ENCODE results near the gene LASP1.

LASP1 gene

GRCh38 chr17:38868817-38869525, 887 bp upstream of the LASP1 start:
- peak; percentile 80 for DNase-seq (ENCODE audit: low spot score)

GRCh38 chr17:38870259-38871165, 654 bp downstream of the LASP1 start:
- DNase-seq (ENCODE audit: low spot score) = peak; percentile 69

DNA sequence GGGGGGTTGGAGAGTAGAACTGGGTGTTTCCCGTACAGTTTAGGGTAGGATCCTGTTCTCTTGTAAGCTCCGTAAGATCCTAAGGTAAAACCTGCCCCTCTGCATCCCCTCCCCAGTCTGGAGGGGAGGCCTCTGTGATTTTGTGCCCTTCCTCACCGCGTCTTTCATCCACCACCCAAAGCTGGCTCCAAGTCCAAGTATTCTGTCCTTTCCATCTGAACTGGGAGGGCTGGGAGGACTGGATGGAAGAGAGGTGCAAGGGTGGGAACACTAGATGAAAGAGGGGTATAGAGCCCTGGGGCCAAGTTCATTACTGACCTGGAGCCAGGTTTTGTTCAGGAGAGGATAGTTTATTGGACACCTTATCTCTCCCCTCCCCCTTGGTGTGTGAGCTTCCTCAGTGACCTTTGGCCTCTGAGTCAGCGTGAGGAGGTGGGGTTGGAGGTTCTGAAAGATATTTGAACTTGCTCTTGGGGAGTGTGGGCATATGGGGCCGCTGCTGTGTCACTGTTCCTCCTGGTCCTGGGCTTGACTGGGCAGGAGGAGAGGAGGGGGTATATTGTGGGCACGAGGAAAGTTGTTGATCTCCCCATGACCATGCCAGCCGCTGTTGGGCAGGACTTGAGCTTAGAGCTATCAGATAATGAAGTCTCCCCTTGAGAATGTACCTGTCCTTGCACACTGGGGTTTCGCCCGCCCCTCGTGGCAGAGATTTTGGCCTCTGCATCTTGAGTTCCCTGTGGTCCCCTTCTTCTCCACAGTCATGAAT, 1.6 kb downstream of the LASP1 start:
- DNase-seq (ENCODE audit: low spot score) = peak; percentile 77

DNA sequence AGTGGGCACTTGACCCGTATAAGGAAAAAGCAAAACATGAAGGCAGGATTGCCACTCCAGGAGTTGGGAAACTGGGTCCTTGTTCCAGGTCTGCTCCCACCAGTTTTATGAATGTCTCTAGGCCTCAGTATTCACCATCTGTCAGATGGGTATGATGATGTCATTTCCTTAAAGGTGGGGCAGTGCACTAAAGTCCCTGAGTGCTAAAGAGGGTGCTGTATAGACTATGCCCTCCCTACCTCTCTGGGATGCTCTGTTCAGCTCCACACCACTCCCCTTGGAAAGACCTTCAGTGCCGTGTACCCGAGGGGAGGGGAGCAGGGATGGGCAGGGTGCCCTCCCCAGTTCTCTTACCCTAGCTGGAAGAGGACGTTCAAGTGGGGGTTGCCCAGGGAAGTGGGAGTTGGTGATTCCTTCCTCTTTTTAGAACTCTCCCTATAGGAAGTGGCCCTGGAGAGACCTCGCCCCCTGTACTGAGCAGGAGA, 2.2 kb downstream of the LASP1 start:
- no peak for DNase-seq (ENCODE audit: low spot score)

DNA sequence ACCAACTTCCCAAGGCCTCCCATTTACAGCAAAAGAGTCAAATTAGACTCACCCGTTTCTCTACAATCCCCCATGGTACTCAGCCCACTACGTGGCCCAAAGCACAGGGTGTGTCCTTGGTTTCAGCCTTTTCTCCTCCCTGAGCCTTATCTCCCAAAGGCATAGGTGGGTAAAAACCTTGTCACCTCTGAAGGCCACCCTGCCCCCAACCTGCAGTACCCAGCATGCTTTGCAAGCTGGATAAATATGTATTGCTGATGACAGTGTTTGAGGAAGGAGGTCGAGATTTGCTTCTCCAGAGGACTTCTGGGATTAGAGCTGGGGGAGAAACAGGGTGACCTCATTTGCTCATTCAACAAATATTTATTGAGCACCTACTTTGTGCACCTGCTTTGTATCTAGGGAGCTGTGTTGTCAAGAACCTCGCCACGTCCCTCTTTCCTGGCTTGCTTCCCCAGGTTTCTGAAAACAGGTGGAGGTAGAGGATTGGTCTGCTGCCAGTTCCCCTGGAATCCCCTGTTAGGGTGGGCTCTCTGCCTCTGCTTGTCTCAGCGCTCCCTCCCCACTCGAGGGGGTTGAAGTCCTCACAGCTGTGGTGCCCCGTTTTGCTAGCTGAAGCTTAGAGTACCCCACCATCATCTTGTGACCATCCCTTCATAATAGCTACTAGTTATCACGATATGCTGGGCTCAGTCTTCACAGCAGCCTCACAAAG, 3.0 kb downstream of the LASP1 start:
- DNase-seq (ENCODE audit: low spot score) = no peak

DNA sequence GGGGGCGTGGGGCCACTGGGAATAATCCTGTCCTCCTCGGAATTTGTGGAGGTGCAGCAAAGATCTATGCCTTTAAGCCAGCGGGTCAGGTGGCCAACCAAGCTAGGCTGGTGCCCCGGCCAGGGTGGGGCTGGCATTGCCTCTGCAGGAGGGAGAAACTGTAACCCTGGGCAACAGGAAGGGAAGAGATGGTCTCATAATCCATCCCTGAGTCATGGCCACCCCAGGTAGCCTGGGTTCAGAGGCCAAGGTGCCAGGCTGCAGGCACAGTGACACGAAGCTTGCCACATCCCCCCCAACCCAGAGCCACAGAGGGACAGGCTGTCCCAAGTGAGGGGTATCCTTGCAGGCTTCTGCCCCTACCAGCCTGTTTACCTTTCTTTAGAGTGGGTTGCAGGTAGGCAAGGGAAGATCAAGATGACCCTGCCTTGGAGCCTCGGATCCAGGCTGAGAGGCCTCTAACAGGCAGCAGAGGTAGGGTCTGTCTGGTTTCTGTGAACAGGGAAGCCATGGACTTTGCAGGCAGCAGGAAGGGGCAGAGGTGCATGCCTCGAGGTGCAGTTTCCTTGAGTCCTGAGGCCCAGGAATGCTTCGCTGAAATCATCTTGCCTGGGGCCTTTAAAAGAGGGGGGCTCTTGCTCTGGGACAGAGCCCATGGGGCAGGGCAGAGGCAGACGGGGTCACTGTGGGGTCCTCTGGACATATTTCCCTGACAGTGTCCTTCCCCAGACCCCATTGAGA, 4.0 kb downstream of the LASP1 start:
- DNase-seq (ENCODE audit: low spot score) = no peak

- DNase-seq (ENCODE audit: low spot score) = no peak
Measured at GRCh38 chr17:38874505-38875400, 4.9 kb downstream of the LASP1 start.

- no peak for DNase-seq (ENCODE audit: low spot score)
Measured at GRCh38 chr17:38875477-38876075, 5.7 kb downstream of the LASP1 start.

- DNase-seq (ENCODE audit: low spot score) = no peak
Measured at GRCh38 chr17:38877130-38877851, 7.4 kb downstream of the LASP1 start.

DNA sequence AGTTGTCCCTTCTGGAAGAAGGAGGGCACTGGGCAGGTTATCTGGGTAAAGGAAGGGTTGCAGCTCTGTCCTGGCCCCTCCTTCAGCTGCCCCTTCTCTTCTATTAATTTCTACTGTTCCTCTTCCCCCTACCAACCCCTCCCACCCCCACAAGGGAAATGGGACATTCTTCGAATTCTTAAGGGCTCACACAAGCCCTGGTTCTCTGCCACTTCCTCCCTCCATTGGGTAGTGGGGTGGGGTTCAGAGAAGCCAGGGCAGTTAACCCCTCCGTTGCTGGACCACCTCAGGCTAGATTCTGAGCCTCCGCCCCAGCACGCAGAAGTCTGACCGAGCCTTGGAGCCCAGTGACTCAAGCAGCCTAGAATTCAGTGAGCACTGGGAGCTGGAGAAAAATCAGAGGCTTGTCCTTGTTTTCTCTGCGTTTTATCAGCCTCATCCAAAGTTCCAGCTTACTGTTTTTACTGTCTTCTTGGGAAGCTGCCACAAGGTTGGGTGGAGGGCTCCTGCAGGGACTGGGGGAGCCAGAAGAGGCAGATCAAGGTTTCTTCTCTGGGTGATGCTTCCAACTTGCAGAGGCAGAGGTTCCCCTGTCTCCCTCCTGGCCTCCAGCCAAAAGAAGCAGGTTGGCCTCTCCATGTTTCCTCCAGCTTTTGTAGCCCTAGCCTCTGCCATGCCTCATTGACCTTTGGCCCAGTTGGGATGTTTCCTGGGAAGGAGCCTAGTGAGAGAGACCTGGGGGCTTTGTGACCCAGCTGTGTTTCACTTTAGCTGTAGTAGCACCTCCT, 10.2 kb downstream of the LASP1 start:
- DNase-seq (ENCODE audit: low spot score) = peak; percentile 85

DNA sequence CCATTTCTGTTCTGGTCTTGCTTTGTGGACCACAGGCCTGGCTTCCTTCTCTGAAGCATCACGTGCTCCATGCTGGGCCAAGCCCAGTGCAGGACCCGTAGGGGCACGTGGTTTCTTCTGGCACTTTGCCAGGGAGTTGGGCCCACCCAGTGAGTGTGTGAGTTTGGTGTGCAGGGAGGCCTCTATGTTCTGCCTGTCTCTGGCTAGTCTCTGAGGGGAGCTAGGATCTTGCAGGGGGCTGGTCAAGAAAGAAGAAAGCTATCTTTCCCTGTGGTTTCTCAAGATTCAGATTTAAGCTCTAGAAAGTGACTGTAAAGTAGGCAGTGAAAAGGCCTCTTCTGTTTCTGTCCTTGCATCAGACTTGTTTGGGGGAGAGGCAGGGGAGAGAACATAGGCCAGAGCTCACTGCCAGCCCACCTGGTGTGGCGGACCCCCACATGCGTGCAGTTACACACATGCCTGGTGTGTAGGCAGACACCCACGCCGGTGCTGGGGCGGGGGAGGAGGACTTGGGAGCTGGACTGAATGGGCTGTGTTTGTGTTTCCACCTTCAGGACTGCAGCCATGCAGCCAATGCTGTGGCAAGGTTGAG, 11.8 kb downstream of the LASP1 start:
- DNase-seq (ENCODE audit: low spot score) = peak; percentile 55

- DNase-seq (ENCODE audit: low spot score) = no peak
Measured at GRCh38 chr17:38882870-38883269, 13.0 kb downstream of the LASP1 start.

GRCh38 chr17:38883592-38884526, 14.0 kb downstream of the LASP1 start:
- no peak for DNase-seq (ENCODE audit: low spot score)

DNA sequence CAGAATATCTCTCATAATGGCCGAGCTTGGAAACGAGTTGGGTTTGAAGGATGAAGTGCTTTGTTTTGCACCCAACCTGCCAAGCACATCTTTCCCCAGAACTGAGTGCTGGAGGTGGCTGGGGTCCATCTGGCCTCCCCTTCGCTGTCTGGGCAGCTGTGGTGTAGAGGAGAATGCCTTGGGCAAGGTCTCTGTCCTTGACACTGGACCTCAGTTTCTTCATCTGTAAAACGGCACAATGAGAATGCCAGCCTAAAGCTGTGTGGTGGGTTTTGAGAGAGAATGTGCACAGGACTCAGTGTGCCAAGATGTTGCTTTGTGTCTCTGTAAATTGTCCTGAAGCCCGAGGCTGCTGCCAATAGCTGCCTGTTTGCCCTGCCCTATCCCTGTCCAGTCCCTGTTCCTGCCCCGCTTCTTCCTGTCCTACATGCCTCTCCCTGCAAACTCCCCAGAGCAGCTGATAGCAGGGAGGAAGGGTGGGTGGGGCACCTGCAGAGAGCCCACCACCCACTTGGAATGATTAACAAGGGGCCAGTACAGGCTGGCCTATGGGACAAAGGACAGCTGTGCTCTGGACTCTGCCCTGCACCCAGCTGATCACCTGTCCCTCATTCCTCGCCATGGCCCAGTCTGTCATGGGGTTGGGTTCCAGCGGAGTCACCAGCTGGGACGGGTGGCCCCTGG, 15.3 kb downstream of the LASP1 start:
- no peak for DNase-seq (ENCODE audit: low spot score)

GRCh38 chr17:38885728-38886642, 16.1 kb downstream of the LASP1 start:
- no peak for DNase-seq (ENCODE audit: low spot score)

All from AG08396 (cell line).